HG02884 (cell line): Measurements from ENCODE around the gene TBC1D2B.

ENCODE experiments used
- ATAC-seq: cut with Tn5 transposase; IDR thresholded peaks from one replicate; pipeline ENCODE4 v1.9.1; 2021; ENCODE audit warnings: mild to moderate bottlenecking, moderate library complexity; ENCODE audit not compliant: unreplicated experiment

TBC1D2B gene

GRCh38 chr15:78077053-78077870, at the start of gene TBC1D2B:
TSS of gene TBC1D2B (minus strand) at chr15:78077711. CDS start at chr15:78077652, 59 bp downstream.
- ATAC-seq, result peak; percentile 58

GRCh38 chr15:78125267-78125666, 47.8 kb upstream of the TBC1D2B start:
- ATAC-seq, result no peak

GRCh38 chr15:78120523-78120922, 43.0 kb upstream of the TBC1D2B start:
- ATAC-seq, result no peak

DNA sequence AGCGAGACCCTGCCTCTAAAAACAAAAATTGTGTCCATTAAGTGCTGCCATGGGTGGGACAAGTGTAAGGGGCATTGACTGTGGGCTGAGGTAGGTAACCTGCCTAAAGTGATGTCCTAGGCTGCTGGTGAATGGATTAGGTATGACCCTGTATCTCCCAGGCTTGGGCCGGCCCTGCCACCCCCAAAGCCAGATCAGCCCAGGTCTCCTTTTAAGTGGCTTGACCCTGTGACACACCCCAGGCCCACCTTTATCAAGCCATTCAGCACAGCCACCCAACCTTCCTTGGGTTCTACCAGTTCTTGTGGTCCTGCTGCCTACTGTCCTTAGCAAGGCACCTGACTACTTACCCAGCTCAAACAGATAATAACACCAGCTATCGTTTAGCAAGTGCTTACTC, 35.0 kb upstream of the TBC1D2B start:
- ATAC-seq, result no peak

GRCh38 chr15:78111788-78112187, 34.3 kb upstream of the TBC1D2B start:
- ATAC-seq, result no peak

- ATAC-seq, result no peak
Measured at GRCh38 chr15:78110916-78111475, 33.5 kb upstream of the TBC1D2B start.

DNA sequence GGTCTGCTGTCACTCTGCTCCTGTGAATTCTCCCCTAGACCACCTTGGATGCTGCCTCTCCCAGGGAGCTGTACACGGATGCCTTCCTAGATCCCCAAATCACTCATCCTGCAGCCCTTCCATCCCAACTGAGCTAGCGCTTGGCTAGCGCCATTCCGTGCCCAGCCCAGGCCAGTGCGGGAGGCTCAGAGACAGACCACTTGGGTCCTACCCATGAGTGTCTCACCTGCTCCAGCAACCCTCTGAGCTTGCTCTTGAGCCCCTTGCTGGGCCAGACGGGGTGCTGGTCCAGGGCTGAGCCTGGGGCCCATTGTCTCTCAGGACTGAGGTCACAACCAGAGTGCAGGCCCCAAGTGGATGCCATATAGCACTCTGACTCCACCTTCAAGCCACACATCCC, 32.6 kb upstream of the TBC1D2B start:
- ATAC-seq, result no peak

DNA sequence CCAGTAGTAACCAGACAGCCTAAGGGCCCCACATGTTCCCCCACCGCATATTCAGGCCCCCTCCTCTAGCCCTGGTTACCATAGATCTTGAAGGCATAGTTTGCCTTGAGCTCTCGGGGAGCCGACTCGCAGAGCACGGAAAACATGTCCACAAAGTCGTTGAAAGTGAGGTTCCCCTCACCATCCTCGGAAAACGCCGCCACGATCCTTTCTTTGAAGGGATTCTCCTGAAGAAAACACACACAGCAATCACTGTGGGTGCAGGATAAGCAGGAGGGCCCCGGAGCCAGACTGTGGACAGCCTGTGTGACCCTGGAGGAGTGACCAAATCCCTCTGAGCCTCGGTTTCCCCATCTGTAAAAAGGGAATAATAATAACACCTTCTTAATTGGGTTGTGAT, 31.6 kb upstream of the TBC1D2B start:
- ATAC-seq, result no peak

DNA sequence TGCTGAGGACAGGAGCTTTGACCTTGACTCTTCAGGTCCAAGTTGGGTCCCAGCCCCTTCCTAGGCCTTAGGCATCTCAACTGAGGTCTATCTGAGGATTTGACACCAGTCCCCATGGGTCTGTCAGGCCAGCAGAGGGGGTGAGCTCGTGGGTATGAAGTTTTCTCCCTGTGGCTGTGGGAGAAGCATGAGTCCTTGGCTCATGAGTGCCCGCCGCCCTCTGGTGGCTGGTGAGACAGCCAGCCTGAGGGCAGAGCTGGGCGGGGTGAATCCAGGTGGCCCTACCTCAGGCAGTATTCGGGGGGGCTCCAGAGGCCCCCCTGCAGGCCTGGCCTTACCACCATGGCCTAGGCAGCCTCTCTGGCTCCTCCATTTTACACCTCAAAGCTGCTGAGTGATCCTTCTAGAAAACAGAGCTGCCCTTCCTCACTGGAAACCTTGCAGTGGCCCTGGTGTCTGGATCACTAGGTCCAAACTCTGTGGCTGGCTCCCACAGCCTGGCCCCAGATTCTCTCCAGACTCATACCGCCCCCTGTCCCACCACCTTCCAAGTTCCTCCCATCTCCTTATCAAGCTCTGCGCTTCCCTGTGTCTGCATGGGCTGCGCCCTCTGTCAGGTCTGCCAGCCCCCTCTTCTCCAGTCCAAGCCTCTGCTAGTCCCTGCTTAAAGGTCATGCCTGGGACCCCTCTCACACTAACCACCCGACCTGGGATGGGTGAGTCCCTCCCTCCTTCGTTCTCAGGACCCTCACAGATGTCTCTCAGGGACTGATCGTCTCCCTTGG, 31.0 kb upstream of the TBC1D2B start:
- no peak for ATAC-seq

GRCh38 chr15:78107471-78107870, 30.0 kb upstream of the TBC1D2B start:
- ATAC-seq, result no peak

DNA sequence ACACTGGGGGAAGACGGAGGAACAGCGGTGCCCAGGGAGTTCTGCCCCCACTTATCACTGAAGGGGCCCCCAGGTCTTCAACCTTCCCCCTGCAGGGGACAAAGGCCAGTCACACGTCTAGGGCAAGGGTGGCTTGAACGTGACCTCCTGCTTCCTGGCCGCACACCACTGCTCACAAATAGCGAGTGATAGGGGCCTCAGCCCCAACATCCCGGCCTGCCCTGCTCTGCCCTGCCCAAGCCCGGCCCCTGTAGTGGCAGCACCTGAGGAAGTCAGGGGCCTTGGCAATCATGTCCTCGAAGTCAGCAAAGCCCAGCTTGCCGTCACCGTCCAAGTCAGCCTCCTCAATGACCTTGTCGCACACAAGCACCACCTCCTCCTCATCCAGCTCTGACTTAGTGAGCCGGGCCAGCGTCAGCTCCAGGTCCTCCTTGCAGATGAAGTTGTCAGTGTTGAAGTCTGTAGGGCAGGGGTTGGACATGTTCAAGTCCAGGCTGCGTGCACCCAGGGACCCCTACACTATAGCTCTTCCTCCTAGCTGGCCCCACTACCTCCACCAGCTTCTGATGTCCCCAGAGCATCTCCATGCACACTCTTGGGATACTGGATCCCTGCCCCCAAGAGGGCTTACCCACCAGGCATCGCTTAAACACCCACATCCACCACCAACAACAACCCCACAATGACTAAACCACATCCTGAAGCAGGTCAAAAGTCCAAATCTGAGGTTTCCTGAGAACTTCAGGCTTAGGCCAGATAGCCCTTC, 28.1 kb upstream of the TBC1D2B start:
- no peak for ATAC-seq

DNA sequence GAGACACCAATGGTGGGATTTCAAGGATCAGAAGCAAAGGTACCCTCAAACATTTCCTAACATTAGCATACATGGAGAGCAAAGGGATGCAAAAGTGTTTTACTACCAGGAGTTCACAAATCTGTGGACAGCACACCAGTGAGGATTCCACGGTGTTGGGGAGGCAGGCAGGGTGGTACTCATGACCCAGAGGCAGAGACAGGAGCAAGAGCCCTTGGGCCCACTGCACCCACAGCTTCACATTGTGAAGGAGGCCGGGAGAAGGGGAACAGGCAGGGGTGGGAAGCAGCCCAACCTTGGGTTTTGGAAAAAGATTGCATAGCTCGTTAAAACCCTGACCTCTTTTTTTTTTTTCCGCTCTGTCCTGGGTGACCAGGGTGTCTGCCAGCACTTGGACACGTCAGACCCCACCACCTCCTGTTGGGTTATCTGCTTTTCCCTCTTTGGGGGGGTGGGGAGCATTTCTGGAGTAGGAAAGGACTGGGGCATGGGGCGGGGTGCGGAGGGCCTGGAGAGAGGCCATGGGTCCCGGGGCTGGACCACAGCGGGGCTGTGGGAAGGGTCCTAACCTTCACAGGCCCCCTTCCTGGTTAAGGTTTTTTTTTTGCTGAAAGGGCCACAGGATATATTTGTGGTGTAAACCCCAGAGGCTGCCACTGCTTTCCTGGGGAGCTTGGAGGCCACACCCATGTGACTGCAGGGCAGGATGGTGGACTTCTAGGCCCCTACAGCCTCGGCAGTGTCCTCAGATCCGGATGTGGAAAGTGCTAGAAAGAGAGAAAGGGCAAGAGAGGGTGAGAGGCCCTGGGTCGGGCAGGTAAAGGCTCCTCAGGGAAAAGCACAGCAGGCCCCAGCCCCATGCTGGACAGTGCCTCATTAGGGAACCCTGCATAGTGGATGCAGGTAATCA, 27.3 kb upstream of the TBC1D2B start:
- no peak for ATAC-seq

- no peak for ATAC-seq
Measured at GRCh38 chr15:78104119-78104479, 26.6 kb upstream of the TBC1D2B start.

- peak; percentile 69 for ATAC-seq
Measured at GRCh38 chr15:78103406-78104118, 26.1 kb upstream of the TBC1D2B start.

DNA sequence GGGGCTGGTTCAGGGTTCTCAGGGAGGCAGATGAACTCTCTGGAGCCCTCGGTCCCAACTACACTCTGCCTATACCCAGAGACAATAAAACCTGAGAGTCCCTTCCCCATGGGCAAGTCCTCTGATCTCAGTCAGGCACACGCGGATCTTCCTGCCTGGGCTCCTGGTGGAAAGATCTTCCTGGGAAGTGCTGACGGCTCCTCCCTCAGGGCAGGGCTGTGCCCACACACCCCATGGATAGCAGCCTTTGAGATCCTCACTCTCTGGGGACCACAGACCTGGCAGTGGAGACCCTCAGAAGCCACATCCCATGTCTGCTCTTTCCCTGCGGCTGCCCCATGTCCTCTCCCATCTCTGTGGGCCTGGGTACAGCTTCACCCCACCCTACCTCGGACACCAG, 25.2 kb upstream of the TBC1D2B start:
- no peak for ATAC-seq

- no peak for ATAC-seq
Measured at GRCh38 chr15:78102211-78102610, 24.7 kb upstream of the TBC1D2B start.

DNA sequence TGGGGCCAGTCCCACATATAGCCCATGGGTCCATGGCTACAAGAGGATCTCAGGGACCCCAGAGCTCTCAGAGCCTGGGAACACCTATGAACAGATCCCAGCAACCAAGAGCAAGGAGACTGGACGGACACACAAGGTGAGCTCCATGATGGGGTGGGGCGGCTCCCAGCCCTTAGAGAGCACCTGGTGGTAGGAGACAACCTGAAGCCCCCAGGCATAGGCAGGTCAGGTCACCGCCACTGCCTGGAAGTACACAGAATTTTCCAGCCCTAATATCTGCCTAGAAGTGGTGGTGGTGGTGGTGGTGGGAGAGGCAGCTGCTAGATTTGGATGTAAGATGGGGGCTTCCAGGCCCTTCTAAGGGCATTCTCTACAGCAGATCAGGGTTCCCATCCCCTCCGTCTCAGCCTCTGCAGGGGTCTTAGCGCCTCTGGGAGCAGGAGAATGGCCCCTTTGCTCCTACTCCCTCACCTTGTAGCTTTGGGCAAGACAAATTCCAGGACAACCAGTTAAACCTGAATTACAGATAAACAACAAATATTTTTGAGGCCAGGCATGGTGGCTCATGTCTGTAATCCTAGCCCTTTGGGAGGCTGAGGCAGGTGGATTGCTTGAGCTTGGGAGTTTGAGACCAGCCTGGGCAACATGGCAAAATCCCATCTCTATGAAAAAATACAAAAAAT, 24.1 kb upstream of the TBC1D2B start:
- ATAC-seq, result no peak

DNA sequence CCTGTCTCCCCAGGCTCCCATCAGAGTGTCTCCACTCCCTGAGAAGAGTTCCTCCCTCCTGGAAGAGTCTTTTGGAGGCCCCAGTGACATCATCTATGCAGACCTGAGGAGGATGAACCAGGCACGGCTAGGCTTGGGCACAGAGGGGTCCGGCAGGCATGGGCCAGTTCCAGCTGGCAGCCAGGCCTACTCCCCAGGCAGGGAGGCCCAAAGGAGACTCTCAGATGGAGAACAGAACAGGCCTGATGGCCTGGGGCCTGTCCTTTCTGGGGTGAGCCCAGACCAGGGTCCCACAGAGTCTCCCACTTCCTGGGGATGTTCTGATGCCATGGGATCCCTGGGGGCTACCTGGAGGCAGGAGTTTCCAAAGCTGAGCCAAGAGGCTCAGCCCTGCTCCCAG, 23.4 kb upstream of the TBC1D2B start:
- ATAC-seq, result no peak
